B cell (primary cell): ENCODE results near the gene CXorf65.

ENCODE experiments used
- EZH2 ChIP-seq: IDR thresholded peaks from 2 replicates; pipeline ENCODE4 v1.6.1; 2012; ENCODE audit warnings: borderline replicate concordance, low read depth, mild to moderate bottlenecking, moderate library complexity, low read length; ENCODE audit not compliant: insufficient read depth, poor library complexity, severe bottlenecking
- TF ChIP-seq, protein P1 (sequence below): fragments of 200-600 bp; IDR thresholded peaks from one replicate; pipeline ENCODE4 v1.8.0; 2022; ENCODE audit warnings: antibody characterized with exemption, mild to moderate bottlenecking

DNA sequence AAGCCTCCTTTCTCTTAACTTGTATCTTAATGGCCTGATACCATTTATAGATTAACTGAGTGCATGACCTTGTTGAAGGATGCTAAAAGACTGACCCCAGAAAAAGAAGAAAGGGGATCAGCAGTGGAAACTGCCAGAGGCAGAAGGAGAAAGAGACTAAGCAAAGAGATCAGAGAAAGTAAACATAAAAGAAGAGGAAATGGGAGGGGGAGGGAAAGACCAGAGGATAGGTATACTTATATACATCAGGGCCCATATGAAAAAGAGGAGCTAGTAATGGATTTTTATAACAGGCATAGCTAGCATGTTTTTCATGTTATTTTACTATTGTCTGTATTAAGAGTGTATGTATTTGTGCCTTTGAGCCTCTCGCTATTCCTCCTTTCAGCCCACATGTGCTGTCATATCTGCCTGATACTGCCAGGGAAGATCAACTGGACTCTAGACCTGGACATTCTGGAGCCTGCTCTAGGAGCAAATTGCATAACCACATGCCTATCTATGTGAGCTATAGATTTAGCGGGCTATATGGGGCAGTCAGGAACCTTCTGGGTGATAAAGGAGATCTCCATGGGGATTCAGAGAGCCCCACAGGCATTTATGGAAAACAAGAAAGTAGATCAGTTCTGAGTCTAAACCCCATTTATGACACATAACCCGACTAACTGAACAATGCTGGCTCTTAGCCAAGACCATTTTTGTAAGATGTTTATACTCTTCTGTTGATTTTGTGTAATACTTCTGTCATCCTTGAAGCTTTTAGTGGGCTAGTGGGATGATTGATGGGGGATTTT is 25.0 kb downstream of the CXorf65 start:
- TF ChIP-seq, protein P1, sequence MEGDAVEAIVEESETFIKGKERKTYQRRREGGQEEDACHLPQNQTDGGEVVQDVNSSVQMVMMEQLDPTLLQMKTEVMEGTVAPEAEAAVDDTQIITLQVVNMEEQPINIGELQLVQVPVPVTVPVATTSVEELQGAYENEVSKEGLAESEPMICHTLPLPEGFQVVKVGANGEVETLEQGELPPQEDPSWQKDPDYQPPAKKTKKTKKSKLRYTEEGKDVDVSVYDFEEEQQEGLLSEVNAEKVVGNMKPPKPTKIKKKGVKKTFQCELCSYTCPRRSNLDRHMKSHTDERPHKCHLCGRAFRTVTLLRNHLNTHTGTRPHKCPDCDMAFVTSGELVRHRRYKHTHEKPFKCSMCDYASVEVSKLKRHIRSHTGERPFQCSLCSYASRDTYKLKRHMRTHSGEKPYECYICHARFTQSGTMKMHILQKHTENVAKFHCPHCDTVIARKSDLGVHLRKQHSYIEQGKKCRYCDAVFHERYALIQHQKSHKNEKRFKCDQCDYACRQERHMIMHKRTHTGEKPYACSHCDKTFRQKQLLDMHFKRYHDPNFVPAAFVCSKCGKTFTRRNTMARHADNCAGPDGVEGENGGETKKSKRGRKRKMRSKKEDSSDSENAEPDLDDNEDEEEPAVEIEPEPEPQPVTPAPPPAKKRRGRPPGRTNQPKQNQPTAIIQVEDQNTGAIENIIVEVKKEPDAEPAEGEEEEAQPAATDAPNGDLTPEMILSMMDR, result no peak
- TF ChIP-seq EZH2, result no peak
